Measurements from ENCODE around the gene GPR156.

Gene GPR156

DNA sequence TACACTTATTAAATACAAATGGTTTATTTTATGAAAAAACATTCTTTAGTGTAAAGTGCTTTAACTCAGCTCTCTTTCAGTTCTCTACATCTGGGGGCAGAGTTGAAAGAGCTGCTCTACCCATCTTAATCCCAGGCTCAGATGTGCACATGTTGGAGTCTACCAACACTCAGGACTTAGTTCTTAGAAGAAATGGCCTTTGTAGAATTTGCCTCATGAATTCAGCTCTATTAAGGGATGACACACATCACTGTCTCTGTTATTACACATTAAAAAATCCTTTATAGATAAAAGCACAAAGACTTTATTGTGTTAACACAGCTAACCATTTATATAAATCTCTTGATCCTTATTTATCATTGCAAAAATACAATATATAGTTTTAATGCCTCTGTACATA lies 159.0 kb downstream of the GPR156 start:
- no peak for DNase-seq (ENCODE audit: low read depth in 3 of 3)

GRCh38 chr3:120119846-120120510 lies 165.0 kb downstream of the GPR156 start:
- DNase-seq (ENCODE audit: low read depth in 3 of 3) = no peak

Data from stimulated activated CD4-positive, alpha-beta T cell treated with anti-CD3 and anti-CD28 coated beads, TNF-alpha, amount 100 ng/mL, for 4 hours (primary cell).